ENCODE data around the gene TBC1D2B. TPM values are rescaled to one million over a fixed set of nuclear protein-coding genes. Genes with fewer than 3 reads are reported as not detected.

Gene TBC1D2B
- total RNA-seq, 1 experiment from 2014 or later: 17.6 TPM

DNA sequence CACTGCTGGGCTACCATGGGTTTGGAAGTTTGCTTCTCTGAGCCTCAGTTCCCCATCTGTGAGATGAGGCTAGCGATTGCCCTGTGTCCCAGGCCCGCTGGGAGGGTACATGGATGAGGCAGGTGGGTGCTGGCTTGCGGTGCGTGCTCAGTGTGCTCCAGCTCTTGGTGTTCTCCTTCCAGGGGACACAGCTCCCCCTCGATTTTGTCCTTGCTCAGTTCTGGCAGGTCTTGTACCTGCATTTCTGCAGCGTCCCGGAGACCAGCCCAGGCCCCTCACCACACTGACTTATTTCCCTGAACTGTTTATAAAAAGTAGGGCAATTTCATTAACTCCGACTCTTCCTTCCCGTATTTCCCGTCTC lies 95.4 kb downstream of the TBC1D2B start:
- H3K27me3 ChIP-seq (ENCODE audit: insufficient read depth, low read length): no peaks in the 10 kb centered on the region
- no peak overlapping the region for H3K56ac ChIP-seq (ENCODE audit: insufficient read length, low read depth, low read length)
- H2BK120ac ChIP-seq (ENCODE audit: low read depth, low read length, poor library complexity, severe bottlenecking): no peak overlapping the region
- no peak overlapping the region for H3T11ph ChIP-seq (ENCODE audit: low read length)
- H3K4me3 Mint-ChIP-seq: no peak overlapping the region; a peak in 1 of 5 replicates
- WGBS (ENCODE audit: extremely low coverage, insufficient read length, low lambda C conversion rate): no CpG with 5 or more reads among the region's 10 CpGs
- no peak overlapping the region; a peak in 1 of 7 replicates for H3K27ac Mint-ChIP-seq
- peaks cover 2% of the 10 kb centered on the region for H3K27me3 Mint-ChIP-seq (ENCODE audit: low read depth)
- H3K9me3 ChIP-seq (ENCODE audit: control insufficient read depth, low read depth, low read length): no peaks in the 10 kb centered on the region
- no peaks in the 10 kb centered on the region for H3K79me1 ChIP-seq (ENCODE audit: insufficient read depth, low read depth, low read length, poor library complexity, severe bottlenecking)
- no peak overlapping the region for H2BK12ac ChIP-seq (ENCODE audit: insufficient read length, low read depth, low read length)
- no peak overlapping the region for H3K9ac ChIP-seq (ENCODE audit: extremely low read depth, insufficient read length, low read length)
- no peak overlapping the region for H3K23ac ChIP-seq (ENCODE audit: insufficient read length, low read depth, low read length)
- H3K4me1 Mint-ChIP-seq: peaks cover 8 to 13% of the 10 kb centered on the region in 2 experiments
- no peak overlapping the region for H2BK20ac ChIP-seq (ENCODE audit: low read depth, low read length, poor library complexity, severe bottlenecking)
- H3K4me1 ChIP-seq (ENCODE audit: insufficient read depth, low read length): no peaks in the 10 kb centered on the region; the same call in 1 of the 2 replicates
- DNase-seq: no peak
- H4K20me1 ChIP-seq (ENCODE audit: control insufficient read depth, insufficient read depth, insufficient read length): no peaks in the 10 kb centered on the region
- no peak overlapping the region for H4K8ac ChIP-seq (replicated peaks; ENCODE audit: insufficient read length, low read depth, low read length)
- H2AK5ac ChIP-seq (ENCODE audit: insufficient read length, low read length): no peak overlapping the region
- no peak overlapping the region for H2BK5ac ChIP-seq (ENCODE audit: insufficient read length, low read length)
- no peak overlapping the region for H4K5ac ChIP-seq (ENCODE audit: insufficient read length, low read depth, low read length)
- H3K23me2 ChIP-seq (ENCODE audit: insufficient read length, low read depth, low read length, poor library complexity, severe bottlenecking): no peaks in the 10 kb centered on the region
- no peak overlapping the region for H2AFZ ChIP-seq (ENCODE audit: low read length)
- H3K14ac ChIP-seq (ENCODE audit: insufficient read depth, low read length): no peak overlapping the region
- H3K18ac ChIP-seq (ENCODE audit: insufficient read length, low read depth, low read length): no peak overlapping the region
- TF ChIP-seq, protein P1, sequence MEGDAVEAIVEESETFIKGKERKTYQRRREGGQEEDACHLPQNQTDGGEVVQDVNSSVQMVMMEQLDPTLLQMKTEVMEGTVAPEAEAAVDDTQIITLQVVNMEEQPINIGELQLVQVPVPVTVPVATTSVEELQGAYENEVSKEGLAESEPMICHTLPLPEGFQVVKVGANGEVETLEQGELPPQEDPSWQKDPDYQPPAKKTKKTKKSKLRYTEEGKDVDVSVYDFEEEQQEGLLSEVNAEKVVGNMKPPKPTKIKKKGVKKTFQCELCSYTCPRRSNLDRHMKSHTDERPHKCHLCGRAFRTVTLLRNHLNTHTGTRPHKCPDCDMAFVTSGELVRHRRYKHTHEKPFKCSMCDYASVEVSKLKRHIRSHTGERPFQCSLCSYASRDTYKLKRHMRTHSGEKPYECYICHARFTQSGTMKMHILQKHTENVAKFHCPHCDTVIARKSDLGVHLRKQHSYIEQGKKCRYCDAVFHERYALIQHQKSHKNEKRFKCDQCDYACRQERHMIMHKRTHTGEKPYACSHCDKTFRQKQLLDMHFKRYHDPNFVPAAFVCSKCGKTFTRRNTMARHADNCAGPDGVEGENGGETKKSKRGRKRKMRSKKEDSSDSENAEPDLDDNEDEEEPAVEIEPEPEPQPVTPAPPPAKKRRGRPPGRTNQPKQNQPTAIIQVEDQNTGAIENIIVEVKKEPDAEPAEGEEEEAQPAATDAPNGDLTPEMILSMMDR (conservative IDR thresholded peaks at IDR 0.05): no peak
- H2BK15ac ChIP-seq (ENCODE audit: low read depth, low read length): no peak overlapping the region
- no peaks in the 10 kb centered on the region for H3K79me2 ChIP-seq (ENCODE audit: insufficient read depth, low read length)
- no peaks in the 10 kb centered on the region; a peak in 1 of 5 replicates for H3K9me3 Mint-ChIP-seq
- no peaks in the 10 kb centered on the region for H3K36me3 Mint-ChIP-seq (ENCODE audit: insufficient read depth in 1 of 3, low read depth in 3 of 3)
- H4K91ac ChIP-seq (ENCODE audit: insufficient read length, low read depth, low read length): no peak overlapping the region
- H3K4me2 ChIP-seq (ENCODE audit: insufficient read depth, insufficient read length, low read length): no peak overlapping the region
- H3K27ac ChIP-seq (ENCODE audit: insufficient read length, low read depth, low read length): no peak overlapping the region
- H3K4ac ChIP-seq (ENCODE audit: low read depth, low read length): no peak overlapping the region

Measured in H9 (cell line).